CD14-positive monocyte (primary cell): ENCODE measurements around the gene DPP10. TPM values are rescaled to one million over a fixed set of nuclear protein-coding genes. Genes with fewer than 3 reads are reported as not detected.

Experiments
- DNase-seq, 3 donors: peaks; one replicate each; pipeline ENCODE4 v3.0.0-alpha.2; 2011 to 2022
- H2AFZ ChIP-seq: 2 replicates; pipeline ENCODE4 v1.6.0; 2012; ENCODE audit warnings: mild to moderate bottlenecking, low read depth, low read length, inconsistent platforms; ENCODE audit not compliant: insufficient read depth, poor library complexity, severe bottlenecking
- H3K27ac ChIP-seq, 2 donors: 1 replicate in 1 of 2; 2 replicates in 1 of 2; pipeline ENCODE4 v1.5.1; 2012 to 2013; ENCODE audit warnings: low read length in 2 of 2, control low read depth in 1 of 2, inconsistent platforms in 1 of 2, low read depth in 1 of 2, mild to moderate bottlenecking in 1 of 2
- H3K27me3 ChIP-seq, 2 donors: one replicate each; pipeline versions ENCODE4 v1.6.0 to v1.6.1; 2011 to 2013; ENCODE audit warnings: low read length in 2 of 2; ENCODE audit not compliant: control insufficient read depth in 2 of 2, insufficient read depth in 2 of 2
- H3K36me3 ChIP-seq, 2 donors: replicated peaks in 1 of 2; 1 replicate in 1 of 2; 2 replicates in 1 of 2; pipeline versions ENCODE4 v1.5.1 to v1.6.1; 2012 to 2013; ENCODE audit warnings: low read length in 2 of 2, control low read depth in 1 of 2, inconsistent platforms in 1 of 2, mild to moderate bottlenecking in 1 of 2; ENCODE audit not compliant: insufficient read depth in 2 of 2, control insufficient read depth in 1 of 2
- H3K4me1 ChIP-seq, 2 donors: 1 replicate in 1 of 2; 2 replicates in 1 of 2; pipeline versions ENCODE4 v1.5.1 to v1.6.1; 2012 to 2013; ENCODE audit warnings: low read length in 2 of 2, control low read depth in 1 of 2, inconsistent platforms in 1 of 2, mild to moderate bottlenecking in 1 of 2, moderate library complexity in 1 of 2; ENCODE audit not compliant: insufficient read depth in 2 of 2, control insufficient read depth in 1 of 2
- H3K4me2 ChIP-seq: replicated peaks from 2 replicates; pipeline ENCODE3; 2012; ENCODE audit warnings: low read length, moderate library complexity, mild to moderate bottlenecking; ENCODE audit not compliant: poor library complexity, severe bottlenecking; ENCODE audit errors: extremely low read depth
- H3K4me3 ChIP-seq, 3 experiments: fragments of 200-600 bp in 1 of 3; sonication (generic) in 1 of 3; replicated peaks in 1 of 3; 1 replicate in 2 of 3; 2 replicates in 1 of 3; pipeline ENCODE4 v1.5.1; 2011 to 2013; ENCODE audit warnings: low read length in 3 of 3, mild to moderate bottlenecking in 3 of 3, control low read depth in 2 of 3, low read depth in 2 of 3, inconsistent platforms in 1 of 3, moderate library complexity in 1 of 3
- H3K79me2 ChIP-seq: 2 replicates; pipeline ENCODE4 v1.6.0; 2012; ENCODE audit warnings: mild to moderate bottlenecking, control low read depth, inconsistent platforms, low read length, moderate library complexity; ENCODE audit not compliant: insufficient read depth
- H3K9ac ChIP-seq: 2 replicates; pipeline ENCODE4 v1.6.0; 2017; ENCODE audit warnings: low read length, mild to moderate bottlenecking; ENCODE audit not compliant: insufficient read depth, poor library complexity, severe bottlenecking
- H3K9me3 ChIP-seq, 2 donors: replicated peaks in 1 of 2; 1 replicate in 1 of 2; 2 replicates in 1 of 2; pipeline versions ENCODE4 v1.5.1 to v1.6.1; 2012 to 2013; ENCODE audit warnings: low read length in 2 of 2, control low read depth in 1 of 2; ENCODE audit not compliant: control insufficient read depth in 1 of 2, insufficient read depth in 1 of 2
- H4K20me1 ChIP-seq: 2 replicates; pipeline ENCODE4 v1.6.0; 2012; ENCODE audit warnings: mild to moderate bottlenecking, low read length, control low read depth, moderate library complexity; ENCODE audit not compliant: insufficient read depth
- H3K27ac Mint-ChIP-seq, 7 donors: one replicate each; pipeline ENCODE4 v1.8.0; 2020; ENCODE audit warnings: mild to moderate bottlenecking in 7 of 7, mixed read lengths in 7 of 7, moderate library complexity in 6 of 7, inconsistent platforms in 2 of 7
- H3K27me3 Mint-ChIP-seq, 3 donors: one replicate each; pipeline ENCODE4 v1.8.0; 2021 to 2022; ENCODE audit warnings: low read depth in 3 of 3, mild to moderate bottlenecking in 3 of 3, mixed read lengths in 3 of 3, moderate library complexity in 3 of 3, inconsistent platforms in 1 of 3
- H3K36me3 Mint-ChIP-seq, 2 donors: one replicate each; pipeline ENCODE4 v1.8.0; 2020; ENCODE audit warnings: mixed read lengths in 2 of 2, inconsistent platforms in 1 of 2, mild to moderate bottlenecking in 1 of 2
- H3K4me1 Mint-ChIP-seq: one replicate; pipeline ENCODE4 v1.8.0; 2020; ENCODE audit warnings: mild to moderate bottlenecking, mixed read lengths
- H3K4me3 Mint-ChIP-seq, 2 donors: one replicate each; pipeline ENCODE4 v1.8.0; 2020; ENCODE audit warnings: mild to moderate bottlenecking in 2 of 2, mixed read lengths in 2 of 2, moderate library complexity in 1 of 2
- H3K9me3 Mint-ChIP-seq, 7 donors: one replicate each; pipeline ENCODE4 v1.8.0; 2020 to 2022; ENCODE audit warnings: mixed read lengths in 7 of 7, mild to moderate bottlenecking in 6 of 7, moderate library complexity in 6 of 7, inconsistent platforms in 2 of 7
- WGBS: methylation state at CpG from one replicate; pipeline ENCODE4 v1.1.5; 2013; ENCODE audit warnings: missing lambda C conversion rate; ENCODE audit not compliant: insufficient coverage; 5-methylcytosine and 5-hydroxymethylcytosine counted together
- intact Hi-C, 2 donors: fragments of 100-400 bp; cut with micrococcal nuclease; formaldehyde crosslinking; loops; one replicate each; pipeline versions ENCODE4 v1.15.0 to v1.15.1; 2023
- polyA plus RNA-seq, 3 donors: library from polyadenylated mRNA; depleted of rRNA in 1 of 3; unstranded in 2 of 3; stranded (reverse) in 1 of 3; fragments of 300-500 nt in 2 of 3; fragments of >200 nt in 1 of 3; fragmentation: Illumina TruSeq in 2 of 3; gene quantifications; 1 replicate in 2 of 3; 2 replicates in 1 of 3; pipeline ENCODE4 v1.2.3, GENCODE V29; 2012 to 2021
- TF ChIP-seq, protein P1 (sequence below): fragments of 200-600 bp; IDR thresholded peaks from one replicate; pipeline ENCODE4 v1.8.0; 2022; ENCODE audit warnings: antibody characterized with exemption, mild to moderate bottlenecking

The DPP10 gene
- polyA plus RNA-seq, 3 donors, result not detected

DNA sequence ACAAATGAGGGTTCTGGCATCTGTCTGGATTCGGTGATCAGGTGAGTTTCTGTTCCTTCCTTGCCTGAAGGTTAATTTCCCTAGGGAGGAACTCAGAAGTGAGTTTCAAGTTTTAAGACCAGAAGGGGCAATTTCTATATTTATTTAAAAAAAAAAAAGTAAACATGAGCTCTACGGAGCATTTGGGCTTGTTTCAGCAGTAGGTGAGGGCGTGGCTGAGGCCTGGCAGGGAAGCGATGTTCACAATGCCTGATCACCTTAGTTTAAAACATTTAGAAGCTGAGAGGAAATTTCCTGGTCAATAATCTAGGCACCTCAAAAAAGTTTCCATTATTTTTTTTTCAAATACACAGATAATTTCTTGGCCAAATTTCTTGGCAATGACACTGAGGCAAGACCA is 629.1 kb downstream of the DPP10 start:
- Histone ChIP-seq H3K4me3 (no peak overlapping the region), H3K9me3 (no peaks in the 10 kb centered on the region), H3K27me3 (no peaks in the 10 kb centered on the region), H3K79me2 (no peaks in the 10 kb centered on the region), H3K4me2 (no peak overlapping the region), H2AFZ (no peak overlapping the region), H4K20me1 (no peaks in the 10 kb centered on the region), H3K36me3 (no peaks in the 10 kb centered on the region), H3K27ac (no peak overlapping the region), H3K9ac (no peak overlapping the region), H3K4me1 (no peaks in the 10 kb centered on the region)
- Mint-ChIP-seq H3K4me1 (no peaks in the 10 kb centered on the region), H3K9me3 (peaks cover 0 to 11% (median 4%) of the 10 kb centered on the region in 7 donors), H3K36me3 (no peaks in the 10 kb centered on the region), H3K27me3 (no peaks in the 10 kb centered on the region), H3K27ac (no peak overlapping the region), H3K4me3 (no peak overlapping the region)
- WGBS, result 72% methylated on average over 3 of the region's 4 CpGs
- DNase-seq, result no peak
- TF ChIP-seq, protein P1, sequence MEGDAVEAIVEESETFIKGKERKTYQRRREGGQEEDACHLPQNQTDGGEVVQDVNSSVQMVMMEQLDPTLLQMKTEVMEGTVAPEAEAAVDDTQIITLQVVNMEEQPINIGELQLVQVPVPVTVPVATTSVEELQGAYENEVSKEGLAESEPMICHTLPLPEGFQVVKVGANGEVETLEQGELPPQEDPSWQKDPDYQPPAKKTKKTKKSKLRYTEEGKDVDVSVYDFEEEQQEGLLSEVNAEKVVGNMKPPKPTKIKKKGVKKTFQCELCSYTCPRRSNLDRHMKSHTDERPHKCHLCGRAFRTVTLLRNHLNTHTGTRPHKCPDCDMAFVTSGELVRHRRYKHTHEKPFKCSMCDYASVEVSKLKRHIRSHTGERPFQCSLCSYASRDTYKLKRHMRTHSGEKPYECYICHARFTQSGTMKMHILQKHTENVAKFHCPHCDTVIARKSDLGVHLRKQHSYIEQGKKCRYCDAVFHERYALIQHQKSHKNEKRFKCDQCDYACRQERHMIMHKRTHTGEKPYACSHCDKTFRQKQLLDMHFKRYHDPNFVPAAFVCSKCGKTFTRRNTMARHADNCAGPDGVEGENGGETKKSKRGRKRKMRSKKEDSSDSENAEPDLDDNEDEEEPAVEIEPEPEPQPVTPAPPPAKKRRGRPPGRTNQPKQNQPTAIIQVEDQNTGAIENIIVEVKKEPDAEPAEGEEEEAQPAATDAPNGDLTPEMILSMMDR, result no peak
- intact Hi-C loops, result no loop called here

DNA sequence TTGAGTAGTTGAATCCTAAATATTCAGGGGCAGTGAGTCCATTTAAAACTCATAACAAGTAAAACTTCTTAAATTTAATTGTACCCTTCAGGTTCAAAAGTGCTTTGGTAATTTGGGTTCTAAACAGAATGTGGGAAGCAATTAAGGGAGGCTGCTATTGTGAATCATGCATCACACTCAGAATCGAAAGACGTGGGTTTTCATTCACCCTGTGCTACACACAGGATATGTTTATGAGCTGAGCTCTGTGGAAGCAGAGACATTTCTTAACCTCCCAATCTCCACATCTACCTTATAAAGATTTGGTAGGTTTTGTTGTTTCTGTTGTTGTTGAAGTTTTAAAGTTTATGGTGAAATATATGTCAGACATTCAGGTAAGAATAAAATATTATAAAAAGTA is 633.4 kb downstream of the DPP10 start:
- no peak overlapping the region for H3K4me2 ChIP-seq
- TF ChIP-seq, protein P1, result no peak
- no peaks in the 10 kb centered on the region for H3K27me3 Mint-ChIP-seq
- no peaks in the 10 kb centered on the region for H4K20me1 ChIP-seq
- no peaks in the 10 kb centered on the region for H3K4me1 ChIP-seq
- no peaks in the 10 kb centered on the region for H3K4me1 Mint-ChIP-seq
- intact Hi-C loops, result no loop called here
- H3K9me3 Mint-ChIP-seq, result peaks cover 1 to 15% (median 6%) of the 10 kb centered on the region in 7 donors
- H3K4me3 ChIP-seq, result no peak overlapping the region
- no peak overlapping the region for H2AFZ ChIP-seq
- H3K27ac ChIP-seq, result no peak overlapping the region
- no peak overlapping the region for H3K27ac Mint-ChIP-seq
- H3K4me3 Mint-ChIP-seq, result no peak overlapping the region
- no peaks in the 10 kb centered on the region for H3K36me3 Mint-ChIP-seq
- DNase-seq, result no peak
- H3K27me3 ChIP-seq, result no peaks in the 10 kb centered on the region
- WGBS, result no CpG with 5 or more reads among the region's 2 CpGs
- no peak overlapping the region for H3K9ac ChIP-seq
- no peaks in the 10 kb centered on the region for H3K79me2 ChIP-seq
- no peaks in the 10 kb centered on the region for H3K36me3 ChIP-seq
- peaks cover 7 to 9% of the 10 kb centered on the region in 2 donors for H3K9me3 ChIP-seq
